T-helper 1 cell treated with Interleukin-12 subunit alpha and Interleukin-12 subunit beta and Interleukin-4 antibody, amounts not matched to agents 30 ng/mL and 1 ng/mL, for 36 hours (primary cell): ENCODE data around the gene TCF3. TPM values are rescaled to one million over a fixed set of nuclear protein-coding genes. Genes with fewer than 3 reads are reported as not detected.
"Not testable (repeated sequence)": the region's sequence is repeated elsewhere in the genome, so short reads cannot be mapped to it uniquely, and the experiment has no call there.

Source experiments
- intact Hi-C: fragments of 100-400 bp; cut with micrococcal nuclease; formaldehyde crosslinking; loops from one replicate; pipeline ENCODE4 v1.15.1; 2024
- total RNA-seq: library from RNA; stranded (reverse); gene quantifications from 2 replicates; pipeline ENCODE4 v1.2.3, GENCODE V29; 2022

Gene TCF3
- total RNA-seq, 1 donor from 2014 or later: 73.7 TPM

DNA sequence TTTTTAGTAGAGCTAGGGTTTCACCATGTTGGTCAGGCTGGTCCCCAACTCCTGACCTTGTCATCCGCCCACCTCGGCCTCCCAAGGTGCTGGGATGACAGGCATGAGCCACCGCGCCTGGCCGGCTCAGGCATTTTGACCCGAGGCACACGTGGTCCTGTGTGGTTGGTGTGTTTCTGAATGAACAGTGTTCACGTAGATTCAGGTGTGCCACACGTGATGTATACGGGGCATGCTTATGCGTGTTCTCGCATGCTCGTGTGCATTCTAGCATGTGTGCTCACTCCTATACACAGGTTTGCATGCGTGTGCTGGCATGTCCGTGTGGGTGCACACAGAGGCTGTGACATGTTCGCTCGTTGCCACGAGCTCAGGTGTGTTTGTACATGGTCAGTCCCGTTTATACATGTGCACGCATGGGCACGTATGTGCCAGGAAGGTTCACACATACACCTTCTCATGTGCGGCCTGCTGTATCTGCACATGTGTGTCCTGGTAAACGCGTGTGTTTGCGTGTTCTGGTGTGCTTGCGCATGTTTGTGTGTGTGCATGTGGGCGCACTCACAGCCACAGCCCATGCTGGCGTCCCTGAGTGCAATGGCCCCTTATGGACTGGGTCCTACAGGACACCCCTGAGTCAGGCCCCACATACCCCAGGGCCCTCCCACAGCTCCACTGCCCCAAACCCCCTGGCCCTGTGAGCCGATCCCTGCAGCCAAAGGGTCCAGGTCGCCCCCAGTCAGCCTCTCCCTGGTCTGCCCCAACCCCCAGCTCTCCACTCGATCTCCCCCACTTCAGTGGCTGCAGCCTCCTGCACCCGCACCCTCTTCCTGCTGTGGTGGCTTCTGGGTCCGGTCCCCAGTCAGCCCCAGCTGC is 20.6 kb upstream of the TCF3 start:
- intact Hi-C loops: loop anchor here (1.0 kb wide), 3 partner anchors 67 to 127 kb away; no protein-coding TSS in a partner anchor

DNA sequence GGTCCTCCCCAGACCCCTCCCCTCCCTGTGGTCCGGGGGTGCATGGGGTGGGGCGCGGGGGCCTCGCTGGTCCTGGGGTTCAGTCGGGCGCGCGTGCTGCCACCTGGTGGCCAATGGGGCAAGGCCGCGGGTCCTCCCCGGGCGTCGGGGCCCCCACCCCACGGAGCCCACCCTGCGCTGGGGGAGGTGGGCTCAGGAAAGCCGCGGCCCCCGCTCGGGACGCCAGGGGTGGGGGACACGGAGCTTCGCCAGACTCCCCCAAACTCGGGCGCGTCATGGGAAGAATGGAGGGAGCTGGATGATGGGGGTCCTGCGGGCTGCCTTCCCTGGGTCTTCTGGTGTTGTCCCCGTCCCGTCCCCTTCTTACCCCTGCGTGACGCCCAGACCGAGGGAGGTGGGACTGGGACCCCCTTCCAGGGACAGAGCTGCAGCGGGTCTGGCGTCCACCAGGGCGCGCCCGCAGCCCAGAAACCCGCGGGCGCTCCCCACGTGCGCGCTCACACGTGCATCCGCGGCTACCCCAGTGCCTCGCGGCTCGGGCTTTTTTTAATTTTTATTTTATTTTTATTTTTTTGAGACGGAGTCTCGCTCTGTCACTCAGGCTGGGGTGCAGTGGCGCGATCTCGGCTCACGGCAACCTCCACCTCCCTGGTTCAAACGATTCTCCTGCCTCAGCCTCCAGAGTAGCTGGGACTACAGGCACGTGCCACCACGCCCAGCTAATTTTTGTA is 19.8 kb upstream of the TCF3 start:
- intact Hi-C loops: loop anchor here (1.0 kb wide), 3 partner anchors 66 to 126 kb away; no protein-coding TSS in a partner anchor

DNA sequence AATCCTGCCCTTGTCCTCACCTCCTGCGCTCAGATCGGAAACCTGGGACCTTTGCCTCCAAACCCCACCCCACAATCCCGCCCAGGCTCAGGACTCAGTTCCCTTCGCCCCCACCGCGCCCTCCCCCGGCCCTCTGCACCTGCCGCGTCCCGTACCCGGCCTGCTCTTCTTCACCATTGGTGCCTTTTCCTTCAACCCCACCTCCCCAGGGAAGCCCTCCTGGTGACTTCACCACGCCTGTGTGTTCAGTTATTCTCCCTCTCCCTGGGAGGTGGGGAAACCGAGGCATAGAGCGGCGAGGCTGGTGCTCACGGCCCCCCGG is 19.3 kb upstream of the TCF3 start:
- intact Hi-C loops: loop anchor here (1.0 kb wide), 3 partner anchors 65 to 125 kb away; no protein-coding TSS in a partner anchor

DNA sequence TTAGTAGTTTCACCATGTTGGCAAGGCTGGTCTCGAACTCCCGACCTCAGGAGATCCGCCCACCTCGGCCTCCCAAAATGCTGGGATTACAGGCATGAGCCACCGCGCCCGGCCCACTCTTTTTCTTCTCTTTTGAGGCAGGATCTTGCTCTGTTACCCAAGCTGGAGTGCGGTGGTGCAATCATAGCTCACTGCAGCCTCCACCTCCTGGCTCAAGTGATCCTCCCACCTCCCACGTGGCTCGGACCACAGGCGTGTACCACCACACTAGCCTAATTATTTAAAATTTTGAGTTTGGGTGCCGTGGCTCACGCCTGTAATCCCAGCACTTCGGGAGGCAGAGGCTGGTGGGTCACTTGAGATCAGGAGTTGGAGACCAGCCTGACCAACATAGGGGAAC is 18.3 kb upstream of the TCF3 start:
- intact Hi-C loops: not testable (repeated sequence)

DNA sequence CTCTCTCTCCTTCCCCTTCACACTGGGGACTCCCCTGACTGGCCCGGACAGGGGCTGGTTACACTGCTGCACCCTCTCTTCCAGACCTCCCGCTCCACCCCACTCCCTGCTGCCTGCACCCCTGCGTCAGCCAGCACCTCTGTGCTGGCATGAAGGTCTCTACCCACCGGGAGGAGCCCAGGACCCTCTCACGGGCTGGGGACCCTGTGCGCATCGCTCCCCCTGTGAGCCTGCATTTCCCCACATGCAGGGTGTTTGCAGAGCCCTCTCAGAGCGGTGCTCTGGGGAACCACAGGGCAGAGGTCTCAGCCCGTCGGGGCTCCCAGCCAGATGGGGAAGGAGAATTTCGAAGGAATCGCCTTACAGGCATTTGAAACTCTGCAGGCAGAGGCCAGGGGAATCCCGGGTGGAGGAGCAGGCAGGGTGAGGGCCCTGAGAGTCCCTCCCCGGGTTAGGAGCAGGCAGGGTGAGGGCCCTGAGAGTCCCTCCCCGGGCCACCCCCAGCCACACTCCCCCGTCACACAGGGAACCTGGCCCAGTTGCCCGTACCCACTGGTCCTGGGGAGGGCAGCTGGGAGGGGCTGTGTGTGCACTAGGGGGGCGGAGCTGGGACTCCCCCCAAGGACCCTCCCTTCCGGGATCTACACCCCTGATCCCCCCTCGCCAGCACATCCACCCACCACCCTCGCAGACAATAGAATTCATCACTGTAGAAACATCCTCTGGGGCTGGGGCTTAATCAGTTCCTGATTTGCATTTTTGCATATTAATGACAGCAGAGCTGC is 16.3 kb upstream of the TCF3 start:
- intact Hi-C loops: no loop called here

DNA sequence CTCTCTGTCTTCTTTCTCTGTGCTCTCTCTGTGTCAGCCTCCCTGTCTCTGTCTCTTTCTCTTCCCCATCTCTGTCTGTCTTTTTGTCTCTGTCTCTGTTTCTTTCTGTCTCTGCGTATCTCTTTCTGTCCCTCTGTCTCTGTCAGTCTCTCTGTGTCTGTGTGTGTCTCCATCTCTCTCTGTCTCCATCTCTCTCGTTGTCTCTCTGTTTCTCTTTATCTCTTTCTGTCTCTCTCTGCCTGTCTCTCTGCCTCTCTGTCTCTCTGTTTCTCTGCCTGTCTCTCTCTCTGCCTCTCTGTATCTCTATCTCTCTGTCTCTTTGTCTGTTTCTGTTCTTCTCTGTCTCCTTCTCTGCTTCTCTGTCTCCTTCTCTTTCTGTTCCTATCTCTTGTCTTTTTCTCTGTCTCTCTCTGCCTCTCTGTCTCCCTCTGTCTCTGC is 15.7 kb upstream of the TCF3 start:
- intact Hi-C loops: no loop called here

DNA sequence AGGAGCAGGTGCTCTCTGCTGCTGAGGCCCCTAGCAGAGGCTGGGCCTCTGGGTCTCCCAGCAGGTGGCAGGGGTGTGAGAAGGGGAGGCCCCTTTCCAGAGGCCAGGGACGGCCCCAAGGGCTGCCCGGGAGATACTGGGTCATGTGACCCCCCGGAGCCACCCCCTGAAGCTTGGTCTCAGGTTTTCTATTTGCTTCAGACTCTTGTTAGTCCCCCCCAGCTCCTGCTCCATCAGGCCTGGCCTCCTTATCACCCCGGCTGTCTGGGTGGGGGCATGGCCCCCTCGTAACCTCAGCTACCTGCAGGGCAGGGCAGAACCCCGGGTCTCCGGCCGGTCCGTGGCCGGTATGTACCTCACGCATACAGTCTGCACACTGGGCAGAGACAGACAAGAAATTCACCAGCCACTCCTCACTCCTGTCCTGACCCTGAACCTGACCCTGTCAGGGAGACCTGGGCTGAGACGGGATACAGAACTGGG is 13.2 kb upstream of the TCF3 start:
- intact Hi-C loops: no loop called here

DNA sequence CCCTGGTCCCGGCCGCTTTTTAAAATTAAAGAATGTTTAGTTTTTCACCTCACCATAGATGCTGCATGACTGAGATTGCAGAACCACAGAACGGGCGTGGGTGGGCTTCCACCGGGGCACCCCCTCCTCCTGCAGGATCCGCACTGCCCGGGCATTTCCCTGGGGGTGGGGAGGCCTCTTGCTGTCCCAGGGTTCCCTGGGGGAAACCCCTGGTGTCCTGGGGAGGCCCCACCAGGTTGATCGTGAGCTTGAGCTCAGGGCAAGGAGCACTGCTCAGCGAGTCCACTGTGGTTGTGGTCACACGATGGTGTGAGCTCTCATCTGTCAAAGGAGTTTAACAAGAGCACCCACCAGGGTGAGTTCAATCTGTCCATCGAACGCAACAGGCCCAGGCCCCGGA is 11.4 kb upstream of the TCF3 start:
- intact Hi-C loops: no loop called here

DNA sequence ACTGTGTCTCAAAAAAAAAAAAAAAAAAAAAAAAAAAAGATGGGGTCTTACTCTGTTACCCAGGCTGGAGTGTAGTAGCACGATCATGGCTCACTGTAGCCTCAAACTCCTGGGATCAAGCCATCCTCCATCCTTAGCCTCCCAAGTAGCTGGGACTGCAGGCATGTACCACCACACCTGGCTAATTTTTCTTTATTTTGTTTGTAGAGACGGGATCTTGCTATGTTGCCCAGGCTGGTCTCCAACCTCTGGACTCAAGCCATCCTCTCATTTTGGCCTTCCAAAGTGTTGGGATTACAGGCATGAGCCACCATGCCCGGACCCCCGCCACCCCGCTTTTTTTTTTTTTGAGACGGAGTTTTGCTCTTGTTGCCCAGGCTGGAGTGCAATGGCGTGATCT is 10.8 kb upstream of the TCF3 start:
- intact Hi-C loops: not testable (repeated sequence)

DNA sequence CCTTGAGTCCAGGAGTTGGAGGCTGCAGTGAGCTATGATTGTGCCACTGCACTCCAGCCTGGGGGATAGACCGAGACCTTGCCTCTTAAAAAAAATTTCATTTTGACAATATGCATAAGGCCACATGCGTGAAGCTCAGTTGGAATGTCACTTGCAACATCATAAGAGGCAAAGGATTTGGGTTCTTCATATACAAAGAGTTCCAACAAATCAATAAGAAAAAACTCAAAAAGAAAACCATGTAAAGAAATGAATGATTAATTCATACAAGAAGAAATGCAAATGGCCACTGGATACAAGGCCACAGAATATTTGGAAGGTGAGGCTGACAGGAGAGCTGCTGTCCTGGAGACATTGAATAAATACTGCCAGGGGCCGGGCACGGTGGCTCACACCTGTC is 9.6 kb upstream of the TCF3 start:
- intact Hi-C loops: no loop called here

DNA sequence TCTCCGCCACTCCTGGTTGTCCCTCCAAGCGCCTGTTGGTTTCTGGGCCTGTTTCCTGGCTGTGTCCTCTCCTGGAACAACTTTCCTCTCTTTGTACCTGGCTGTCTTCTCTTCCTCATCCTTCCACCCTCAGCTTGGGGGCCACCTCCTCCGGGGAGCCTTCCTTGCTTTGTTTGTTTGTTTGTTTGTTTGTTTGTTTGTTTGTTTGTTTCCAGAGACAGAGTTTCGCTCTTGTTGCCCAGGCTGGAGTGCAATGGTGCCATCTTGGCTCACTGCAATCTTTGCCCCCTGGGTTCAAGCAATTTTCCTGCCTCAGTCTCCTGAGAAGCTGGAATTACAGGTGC is 6.6 kb upstream of the TCF3 start:
- intact Hi-C loops: loop anchor here (10.0 kb wide), 1 partner anchor 414 kb away; the partner anchor contains the start of genes ATP5F1D and MIDN

DNA sequence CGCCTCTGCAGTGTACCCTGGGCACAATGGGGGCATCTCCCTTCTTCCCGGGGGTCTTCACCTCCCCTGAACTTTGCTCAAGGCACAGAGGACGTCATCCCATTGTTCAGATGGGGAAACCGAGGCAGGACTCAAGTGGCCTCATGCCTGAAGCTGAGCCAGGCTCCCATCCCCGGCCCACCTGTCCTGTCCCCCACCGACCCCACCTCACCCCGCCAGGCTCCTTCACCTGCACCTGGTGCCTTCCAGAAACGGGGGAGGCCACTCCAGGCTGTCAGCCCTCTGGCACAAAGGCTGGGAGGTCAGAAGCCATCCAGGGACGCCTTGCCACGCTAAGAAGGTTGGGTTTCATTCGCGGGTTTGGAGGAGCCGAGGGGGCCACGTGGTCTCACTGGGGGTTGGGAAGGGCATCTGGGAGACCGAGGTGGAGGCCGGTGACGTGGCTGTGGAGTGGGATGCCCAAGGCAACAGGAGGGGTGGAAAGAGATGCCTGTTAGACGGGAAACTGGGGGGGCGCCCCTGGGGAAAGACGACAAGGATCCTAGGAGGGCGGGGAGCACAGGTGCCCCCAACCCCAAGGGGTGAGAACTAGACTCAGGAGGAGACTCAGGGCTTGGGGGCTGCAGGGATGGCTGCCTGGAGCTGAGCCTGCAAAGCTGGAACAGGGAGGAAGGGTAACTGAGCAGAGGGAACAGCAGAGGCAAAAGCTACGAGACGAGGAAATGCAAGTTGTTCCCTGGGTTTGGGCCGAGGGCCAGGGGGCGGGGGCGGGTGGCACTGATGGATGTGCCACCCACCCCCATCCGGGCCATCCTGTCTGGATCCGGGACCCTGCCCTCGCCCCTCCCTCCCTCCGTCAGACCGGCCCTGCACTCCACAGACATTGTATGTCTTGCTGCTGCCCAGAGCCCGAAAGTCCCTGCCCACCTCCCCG is 6.0 kb upstream of the TCF3 start:
- intact Hi-C loops: loop anchor here (10.0 kb wide), 1 partner anchor 414 kb away; the partner anchor contains the start of genes ATP5F1D and MIDN

DNA sequence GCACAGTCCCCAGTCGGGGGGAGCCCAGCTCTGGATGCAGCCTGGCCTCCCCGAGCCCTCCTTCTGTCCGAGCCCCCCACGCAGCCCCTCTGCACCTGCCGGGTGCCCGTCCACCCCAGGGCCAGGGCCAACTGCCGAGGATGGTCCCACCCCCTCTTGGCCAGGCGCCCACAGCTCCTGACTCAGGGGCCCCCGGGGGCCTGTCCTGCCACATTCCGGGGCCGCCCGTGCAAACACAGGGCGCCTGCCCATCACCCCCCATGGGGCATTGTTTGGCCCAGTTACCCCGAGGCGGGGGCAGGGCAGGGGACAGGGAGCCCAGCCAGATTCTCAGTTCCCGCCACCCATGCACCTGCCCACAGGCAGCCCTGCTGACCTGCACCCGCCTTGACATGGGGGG is 5.3 kb upstream of the TCF3 start:
- intact Hi-C loops: loop anchor here (10.0 kb wide), 1 partner anchor 413 kb away; the partner anchor contains the start of genes ATP5F1D and MIDN

DNA sequence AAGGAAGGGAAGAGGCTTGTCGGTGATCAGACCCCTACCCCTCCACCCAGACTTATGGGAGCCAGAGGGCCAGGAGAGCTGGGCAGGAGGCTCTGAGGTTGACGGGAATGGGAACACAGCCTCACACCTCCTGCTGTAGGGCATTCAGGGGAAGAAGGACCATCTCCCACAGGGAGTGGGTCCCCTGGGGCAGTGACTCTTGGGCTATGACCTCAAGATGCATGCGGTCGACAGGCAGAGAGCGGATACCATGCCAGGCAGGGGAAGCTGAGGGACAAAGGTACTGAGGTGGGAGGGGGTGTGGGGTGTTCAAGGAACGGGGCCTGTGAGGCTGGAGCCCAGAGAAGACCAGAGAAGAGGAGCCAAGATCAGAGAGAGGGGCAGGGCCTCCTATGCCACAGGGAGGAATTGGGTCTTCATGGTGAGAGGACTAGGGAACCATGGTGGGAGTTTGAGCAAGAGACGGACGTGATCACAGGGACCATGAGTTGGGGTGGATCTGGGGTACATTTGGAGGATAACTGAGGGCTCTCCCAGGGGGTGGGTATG is 4.6 kb upstream of the TCF3 start:
- intact Hi-C loops: loop anchor here (10.0 kb wide), 1 partner anchor 412 kb away; the partner anchor contains the start of genes ATP5F1D and MIDN

DNA sequence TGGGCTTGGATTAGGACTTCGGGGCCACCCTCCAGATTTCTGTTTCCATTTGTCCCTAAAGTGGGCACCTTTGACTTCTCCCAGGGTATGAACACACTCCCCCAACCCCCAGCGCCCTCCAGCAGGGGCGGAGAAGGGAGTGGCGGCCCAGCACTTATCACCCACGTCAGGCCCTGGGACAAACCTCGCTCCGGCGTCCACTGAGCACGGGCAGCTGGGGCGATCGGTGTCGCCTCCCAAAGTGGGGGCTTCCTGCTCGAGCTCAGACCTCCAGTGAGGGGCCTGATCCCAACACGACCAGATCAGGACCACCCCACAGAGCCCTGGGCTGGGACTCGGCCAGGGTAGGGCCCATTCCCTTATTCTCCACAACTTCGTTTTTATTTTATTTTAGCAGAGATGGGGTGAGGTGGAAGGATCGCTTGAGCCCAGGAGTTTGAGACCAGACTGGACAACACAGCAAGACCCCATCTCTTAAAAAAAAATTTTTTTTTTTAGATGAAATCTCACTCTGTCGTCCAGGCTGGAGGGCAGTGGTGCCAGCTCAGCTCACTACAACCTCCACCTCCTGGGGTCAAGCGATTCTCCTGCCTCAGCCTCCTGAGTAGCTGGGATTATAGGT is 3.7 kb upstream of the TCF3 start:
- intact Hi-C loops: loop anchor here (10.0 kb wide), 1 partner anchor 411 kb away; the partner anchor contains the start of genes ATP5F1D and MIDN

DNA sequence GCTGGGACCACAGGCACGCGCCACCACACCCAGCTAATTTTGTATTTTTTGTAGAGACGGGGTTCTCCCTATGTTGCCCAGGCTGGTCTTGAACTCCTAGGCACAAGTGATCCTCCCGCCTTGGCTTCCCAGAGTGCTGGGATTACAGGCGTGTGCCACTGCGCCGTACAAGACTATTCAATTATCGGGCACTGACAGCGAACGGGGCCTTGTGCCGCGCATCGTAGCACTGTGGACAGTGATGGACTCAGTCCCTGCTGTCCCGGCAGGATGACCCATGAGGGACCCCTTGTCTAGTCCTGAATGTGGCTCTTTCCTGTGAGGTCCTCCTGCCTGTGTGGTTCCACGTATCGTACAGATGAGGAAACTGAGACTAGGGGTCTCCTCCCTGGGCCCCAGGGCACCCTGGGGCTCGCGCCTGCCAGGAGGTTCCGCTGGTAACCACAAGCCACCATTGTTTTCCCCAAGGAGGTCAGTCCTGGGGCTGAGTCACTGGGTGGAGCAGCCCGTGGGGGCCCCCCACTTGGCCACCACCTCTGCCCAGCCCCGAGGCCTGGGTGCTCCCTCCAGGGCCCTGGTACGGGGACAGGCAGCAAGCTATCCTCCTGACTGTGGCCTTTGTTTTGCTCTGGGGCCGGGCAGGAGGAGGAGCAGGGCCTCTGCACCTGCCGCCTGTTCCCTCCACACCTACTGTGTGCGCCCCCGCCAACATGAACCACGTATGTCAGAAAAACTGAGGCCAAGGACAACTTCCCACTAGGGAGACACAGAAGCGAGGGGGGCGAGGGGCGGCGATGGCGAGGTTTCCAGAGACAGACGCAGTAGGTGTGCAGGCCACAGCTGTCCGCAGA is 2.9 kb upstream of the TCF3 start:
- intact Hi-C loops: loop anchor here (10.0 kb wide), 1 partner anchor 411 kb away; the partner anchor contains the start of genes ATP5F1D and MIDN

DNA sequence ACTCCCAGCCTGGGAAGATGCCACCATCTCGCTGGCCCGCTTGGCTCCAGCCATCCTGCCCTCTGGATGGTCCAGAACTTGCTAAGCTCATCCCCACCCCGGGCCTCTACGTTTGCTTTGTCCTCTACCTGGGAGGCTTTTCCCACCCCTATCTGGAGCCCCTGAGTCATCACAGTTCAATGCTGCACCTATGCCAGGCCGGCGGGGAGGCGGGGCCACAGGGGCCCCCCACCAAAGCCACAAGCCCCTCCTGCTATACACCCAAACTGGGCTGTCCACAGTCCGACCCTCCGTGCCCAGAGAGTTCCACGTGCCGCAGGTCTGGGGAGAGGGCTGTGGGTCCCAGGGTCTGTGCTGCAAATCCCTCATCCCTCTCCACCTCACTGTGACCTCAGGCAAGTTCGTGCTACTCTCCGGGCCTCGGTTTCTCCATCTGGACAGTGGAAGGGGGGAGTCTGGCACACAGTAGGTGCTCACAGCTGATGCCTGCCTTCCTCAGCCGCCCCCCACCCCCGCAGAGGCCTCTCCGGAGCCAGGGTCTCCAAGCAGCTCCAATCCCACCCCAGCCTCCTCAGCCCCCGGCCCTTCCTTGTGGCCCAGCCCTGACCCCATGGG is 1.9 kb upstream of the TCF3 start:
- intact Hi-C loops: loop anchor here (10.0 kb wide), 1 partner anchor 409 kb away; the partner anchor contains the start of genes ATP5F1D and MIDN

DNA sequence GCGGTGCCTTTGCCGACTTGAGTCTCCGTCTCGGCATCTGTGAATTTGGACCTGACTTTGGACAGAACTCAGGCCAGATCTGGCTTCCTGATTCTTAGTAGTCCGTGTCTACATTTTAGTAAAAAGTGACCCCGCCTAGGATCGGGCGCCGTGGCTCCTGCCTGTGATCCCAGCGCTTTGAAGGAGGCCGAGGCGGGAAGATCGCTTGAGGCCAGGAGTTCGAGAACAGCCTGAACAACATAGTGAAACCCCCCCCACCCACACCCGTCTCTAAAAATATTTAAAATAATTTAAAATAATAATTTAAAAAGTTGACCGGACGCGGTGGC is 849 bp upstream of the TCF3 start:
- intact Hi-C loops: loop anchor here (1.0 to 10.0 kb wide), 7 partner anchors 61 to 972 kb away; partner anchors contain the start of genes ATP5F1D, C19orf25, DAZAP1 and MBD3
